Activated CD8-positive, alpha-beta memory T cell treated with anti-CD3 and anti-CD28 coated beads for 48 hours (primary cell): ENCODE results near the gene ATOX1.

Source experiments
- DNase-seq, 3 experiments: peaks; one replicate each; pipeline ENCODE4 v3.0.0-alpha.2; 2020; ENCODE audit warnings: low read depth in 2 of 3, low spot score in 2 of 3

Gene ATOX1

DNA sequence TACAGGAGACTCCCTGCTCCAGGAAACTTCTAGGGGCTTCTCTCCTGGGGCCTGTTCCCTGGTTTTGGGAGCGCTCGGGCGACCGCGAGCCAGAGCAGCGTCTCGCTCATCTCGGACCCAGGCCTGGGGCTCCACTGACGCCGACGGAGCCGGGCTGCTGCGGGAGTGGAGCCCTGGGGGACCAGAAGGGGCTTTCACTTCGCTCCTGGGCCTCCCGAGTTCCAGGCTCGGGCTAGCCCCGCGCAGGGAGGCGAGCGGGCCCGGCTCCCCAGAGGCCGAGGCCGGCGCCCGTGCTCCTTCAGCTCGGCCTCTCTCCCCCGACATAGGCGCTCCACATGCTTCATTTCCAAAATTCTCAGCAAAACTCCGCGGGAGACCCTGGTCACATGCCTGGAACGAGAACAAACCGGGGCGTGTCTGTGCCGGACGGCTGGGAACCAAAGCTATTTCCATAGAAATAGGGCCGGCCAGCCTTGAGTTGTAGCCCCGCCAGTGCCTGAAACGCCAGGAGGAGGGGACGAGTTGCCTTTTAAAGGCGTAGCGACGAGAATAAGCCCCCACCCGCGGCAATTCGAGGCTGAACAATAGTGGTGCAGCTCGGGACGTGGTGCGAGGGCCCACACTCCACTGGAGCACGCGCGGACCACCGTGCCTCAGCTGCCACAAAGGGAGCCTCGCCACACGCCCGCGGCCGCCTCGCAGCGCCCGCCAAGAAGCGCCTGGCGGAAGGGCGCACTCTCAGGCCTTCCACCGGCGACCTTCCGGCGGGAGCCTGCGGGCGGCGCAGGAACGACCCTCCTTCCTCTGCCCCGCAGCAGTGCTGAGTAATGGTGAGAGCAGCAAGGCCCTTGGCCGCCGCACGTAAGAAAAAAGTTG, 12.2 kb upstream of the ATOX1 start:
- DNase-seq = peak in 2 of 3 experiments; percentile 24 to 36

DNA sequence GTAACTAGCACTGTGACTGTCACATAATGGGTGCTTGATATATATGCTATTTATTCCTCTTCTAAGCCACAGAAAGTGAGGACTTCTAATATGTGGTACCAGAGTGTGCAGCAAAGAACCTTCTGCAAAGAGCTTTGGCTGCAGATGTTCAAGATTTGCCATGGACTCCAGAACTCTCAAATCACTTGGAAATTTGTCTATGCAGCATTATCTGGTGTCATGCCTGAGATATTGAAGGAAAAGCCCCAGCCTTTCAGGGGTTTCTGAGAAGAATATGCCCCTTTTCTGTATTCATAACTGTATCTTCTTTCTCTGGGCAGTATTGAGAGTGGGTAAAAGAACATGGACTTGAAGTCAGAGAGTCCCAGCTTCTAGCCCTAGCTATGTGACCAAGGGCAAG, 8.5 kb upstream of the ATOX1 start:
- no peak for DNase-seq

DNA sequence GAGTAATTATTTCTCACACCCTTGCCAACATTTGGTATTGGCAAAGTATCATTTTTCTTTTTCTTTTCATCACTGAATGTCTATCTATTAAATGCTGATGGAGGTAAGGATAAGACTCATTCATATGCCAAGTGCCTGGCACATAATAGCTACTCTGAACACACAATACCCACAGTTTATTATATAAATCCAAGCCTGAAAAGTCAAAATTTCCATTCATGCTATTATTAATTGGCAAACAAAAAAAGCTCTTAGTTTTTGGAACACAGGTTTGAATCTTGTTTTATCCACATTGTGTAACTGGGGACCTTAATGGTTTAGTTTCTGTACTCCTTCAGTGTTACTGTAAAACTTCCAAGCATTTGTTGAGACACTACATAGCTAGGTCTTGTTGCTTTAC, 6.4 kb upstream of the ATOX1 start:
- DNase-seq = no peak

DNA sequence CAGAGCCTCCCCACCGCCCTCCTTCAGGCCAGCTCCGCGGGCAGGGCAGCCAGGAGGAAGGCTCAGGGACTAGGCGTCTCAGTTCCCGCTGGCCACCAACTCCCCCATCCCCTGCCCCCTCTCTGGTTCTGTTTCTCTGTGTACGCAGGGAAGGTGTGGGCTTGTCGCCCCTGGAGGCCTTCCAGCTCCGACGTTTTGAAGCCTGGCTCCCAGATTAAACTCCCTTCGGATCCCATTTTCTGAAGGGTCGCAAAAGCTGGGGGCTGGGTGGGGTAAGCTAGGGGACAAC, 346 bp downstream of the ATOX1 start:
- DNase-seq = no peak

DNA sequence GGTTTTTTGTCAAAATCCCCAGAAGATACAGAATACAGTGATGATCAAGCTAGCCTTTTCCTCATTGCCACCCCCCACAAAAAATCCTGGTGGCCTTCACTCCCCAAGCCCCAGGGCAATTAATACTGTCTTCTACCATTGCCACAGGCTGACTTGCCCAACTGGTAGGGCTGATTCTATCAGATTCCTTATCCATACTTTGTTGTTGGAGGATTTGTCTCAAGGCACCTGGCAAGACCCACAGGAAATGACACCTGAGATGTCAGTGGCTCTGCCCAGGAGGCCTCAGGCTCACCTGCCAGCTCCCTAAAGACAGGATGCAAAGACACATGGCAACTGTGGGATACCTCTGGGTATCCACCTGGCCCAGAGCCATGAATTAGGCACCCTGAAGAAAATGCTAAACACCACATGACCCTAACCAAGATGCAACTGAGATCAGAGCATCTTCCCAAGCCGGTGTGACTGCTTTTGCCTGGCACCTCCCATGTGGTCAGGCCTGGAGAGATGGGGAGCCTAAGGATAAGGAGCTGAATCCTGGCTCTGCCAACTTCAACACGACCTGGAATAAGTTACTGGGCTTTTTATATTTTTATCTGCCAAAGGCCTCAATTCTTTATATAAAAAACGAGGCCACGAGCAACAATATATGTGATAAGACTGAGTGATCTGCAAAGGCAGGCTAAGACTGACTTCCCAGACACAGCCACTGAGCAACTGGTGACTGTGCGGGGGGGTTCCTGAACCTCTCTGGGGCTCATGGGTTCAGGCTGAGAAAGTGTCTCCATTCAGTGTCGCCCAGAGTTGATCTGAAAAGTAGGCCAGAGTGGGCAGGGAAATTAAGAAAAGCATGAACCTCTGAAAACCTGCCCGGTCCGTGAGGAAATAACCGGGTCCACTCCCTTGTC, 944 bp downstream of the ATOX1 start:
- no peak for DNase-seq

DNA sequence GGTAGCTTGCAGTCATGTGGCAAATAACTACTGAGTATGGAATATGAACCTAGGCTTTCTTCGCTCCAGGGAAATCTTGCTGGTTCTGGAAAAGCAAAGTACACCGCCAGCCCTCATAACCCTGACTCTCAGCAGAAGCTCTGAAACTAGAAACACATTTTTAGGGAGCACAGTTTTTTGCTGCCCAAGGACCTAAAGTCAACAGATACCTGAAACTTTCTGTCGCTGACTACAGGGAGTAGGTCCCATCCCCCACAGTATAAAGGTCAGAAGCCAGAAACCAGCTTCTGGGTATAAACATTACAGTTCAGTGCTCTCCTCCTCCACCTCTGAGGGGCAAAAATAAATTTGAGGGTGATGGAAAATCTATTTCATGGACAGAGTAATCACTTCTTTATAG, 3.0 kb downstream of the ATOX1 start:
- no peak for DNase-seq

DNA sequence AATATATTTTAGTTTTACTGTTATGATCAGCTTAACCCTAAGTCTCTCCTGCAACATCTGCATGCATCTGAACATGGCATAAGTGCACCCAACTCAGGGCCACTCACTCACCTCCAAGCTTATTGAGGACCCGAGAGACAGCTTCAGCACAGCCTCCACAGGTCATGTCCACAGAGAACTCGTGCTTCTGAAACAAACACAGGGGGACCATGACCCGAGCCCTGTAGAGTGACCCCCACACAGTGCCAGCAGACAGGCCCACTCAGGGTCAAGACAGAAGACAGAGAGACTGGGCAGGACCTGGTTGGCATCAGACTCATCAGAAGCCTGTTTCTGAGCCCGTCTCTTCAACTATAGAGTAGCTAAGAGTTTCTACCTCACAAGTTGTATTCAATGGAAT, 6.8 kb downstream of the ATOX1 start:
- no peak for DNase-seq

DNA sequence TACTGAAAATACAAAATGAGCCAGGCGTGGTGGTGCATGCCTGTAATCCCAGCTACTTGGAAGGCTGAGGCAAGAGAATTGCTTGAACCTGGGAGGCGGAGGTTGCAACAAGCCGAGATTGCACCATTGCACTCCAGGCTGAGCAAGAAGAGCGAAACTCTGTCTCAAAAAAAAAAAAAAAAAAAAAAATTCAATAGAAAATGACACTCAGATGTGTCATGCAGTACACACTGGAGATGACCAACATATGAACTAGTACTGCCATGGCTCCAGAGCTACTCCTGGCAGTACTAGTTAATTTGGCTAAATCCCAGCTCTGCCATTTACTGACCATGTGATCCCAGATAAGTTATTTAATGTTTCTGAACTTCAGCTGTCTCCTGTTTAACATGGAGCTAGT, 7.3 kb downstream of the ATOX1 start:
- no peak for DNase-seq

DNA sequence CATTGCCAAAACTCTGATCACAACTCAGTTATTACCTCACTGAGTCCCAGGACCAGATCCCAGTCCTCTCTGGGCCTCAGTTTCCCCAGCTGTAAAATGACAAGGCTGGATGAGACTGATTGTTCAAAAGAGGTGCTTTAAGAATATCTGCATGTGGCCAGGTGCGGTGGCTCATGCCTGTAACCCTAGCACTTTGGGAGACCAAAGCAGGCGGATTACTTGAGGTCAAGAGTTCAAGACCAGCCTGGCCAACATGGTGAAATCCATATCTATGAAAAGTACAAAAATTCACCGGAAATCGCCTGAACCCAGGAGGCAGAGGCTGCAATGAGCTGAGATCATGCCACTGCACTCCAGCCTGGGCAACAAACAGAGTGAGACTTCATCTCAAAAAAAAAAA, 8.3 kb downstream of the ATOX1 start:
- DNase-seq = no peak

DNA sequence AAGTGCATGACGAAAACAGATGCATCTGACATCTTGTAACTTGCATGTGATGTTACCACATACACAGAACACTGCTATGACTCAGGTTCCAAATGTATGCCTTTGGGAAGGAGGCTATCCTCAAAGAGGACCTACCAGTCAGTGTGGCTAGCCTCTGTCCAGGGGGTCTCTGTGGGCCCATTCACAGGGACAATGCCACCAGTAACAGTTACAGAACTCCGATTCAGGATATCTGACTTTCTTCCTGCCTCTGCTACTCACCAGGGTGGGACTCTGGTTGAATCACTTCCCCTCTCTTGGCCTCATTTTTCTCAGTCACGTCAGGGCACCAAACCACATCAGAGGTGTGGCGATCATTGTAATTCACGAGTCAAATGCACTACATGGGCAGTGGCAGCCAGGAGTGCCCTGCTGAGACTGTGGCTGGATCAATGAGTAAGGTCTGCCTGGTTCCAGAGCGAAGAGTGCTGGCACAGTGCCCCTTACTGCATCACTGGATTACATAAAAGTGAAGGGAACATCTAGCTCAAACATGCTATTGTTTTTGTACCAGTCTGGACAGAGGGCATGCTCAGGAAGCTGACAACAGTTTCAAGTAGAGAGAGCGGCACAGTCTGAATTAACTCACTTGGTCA, 13.2 kb downstream of the ATOX1 start:
- no peak for DNase-seq

DNA sequence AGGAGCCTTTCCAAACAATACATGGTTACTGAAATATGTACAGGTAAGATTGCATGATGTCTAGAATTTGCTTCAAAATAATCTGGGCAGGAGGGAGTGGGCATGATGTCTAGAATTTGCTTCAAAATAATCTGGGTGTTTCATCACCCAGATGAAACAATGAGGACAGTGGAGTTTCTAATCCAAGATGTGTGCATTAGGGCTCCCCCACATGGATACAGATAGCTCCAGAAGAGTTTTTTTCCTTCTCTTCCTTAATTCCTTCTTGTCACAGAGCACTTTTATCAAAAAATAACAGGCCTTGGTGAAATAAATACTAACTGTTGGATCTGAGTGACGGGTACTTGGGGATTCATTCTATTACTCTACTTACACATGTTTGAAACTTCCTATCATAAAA, 14.9 kb downstream of the ATOX1 start:
- DNase-seq = no peak

DNA sequence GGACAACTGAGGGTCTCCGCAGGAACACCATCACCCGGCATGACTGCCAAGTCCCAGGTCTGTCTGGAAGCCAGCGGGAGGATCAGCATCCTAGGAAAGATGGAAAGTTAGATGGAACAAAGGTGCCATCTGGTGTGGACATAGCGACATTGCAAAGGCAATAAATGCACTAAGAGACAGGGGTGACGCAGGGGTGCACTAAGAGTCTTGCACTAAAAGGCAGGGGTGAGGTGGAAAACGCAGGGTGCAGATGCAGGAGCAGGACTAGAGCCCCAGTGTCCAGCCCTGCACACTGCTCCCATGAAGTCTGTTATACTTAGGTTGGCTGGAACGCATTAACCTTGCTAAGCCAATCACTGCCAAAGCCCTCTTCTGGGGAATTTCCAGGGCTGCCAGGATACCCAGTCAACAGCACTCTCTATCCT, 15.5 kb downstream of the ATOX1 start:
- no peak for DNase-seq

DNA sequence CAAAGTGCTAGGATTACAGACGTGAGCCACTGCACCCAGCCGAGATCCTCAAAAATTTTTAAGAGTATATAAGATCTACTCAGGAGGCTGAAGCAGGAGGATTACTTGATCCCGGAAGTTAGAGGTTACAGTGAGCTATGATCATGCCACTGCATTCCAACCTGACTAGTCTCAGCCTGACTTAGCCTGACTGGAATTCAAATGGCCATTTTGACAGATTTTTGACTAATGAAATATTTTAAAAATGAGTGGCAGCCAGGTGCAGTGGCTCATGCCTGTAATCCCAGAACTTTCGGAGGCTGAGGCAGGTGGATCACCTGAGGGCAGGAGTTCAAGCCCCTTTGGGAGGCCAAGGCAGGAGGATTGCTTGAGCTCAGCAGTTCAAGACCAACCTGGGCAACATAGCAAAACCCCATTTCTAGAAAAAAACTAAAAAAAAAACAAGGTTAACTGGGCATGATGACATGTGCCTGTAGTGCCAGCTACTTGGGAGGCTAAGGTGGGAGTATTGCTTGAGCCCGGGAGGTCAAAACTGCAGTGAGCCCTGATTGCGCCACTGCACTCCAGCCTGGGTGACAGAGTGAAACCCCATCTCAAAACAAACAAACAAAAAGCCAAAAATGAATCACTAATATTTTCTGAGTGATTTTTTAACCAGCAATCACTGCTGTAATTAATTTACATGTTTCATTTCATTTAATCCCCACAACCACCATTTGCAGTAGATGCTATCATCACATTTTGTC, 16.6 kb downstream of the ATOX1 start:
- DNase-seq = no peak

DNA sequence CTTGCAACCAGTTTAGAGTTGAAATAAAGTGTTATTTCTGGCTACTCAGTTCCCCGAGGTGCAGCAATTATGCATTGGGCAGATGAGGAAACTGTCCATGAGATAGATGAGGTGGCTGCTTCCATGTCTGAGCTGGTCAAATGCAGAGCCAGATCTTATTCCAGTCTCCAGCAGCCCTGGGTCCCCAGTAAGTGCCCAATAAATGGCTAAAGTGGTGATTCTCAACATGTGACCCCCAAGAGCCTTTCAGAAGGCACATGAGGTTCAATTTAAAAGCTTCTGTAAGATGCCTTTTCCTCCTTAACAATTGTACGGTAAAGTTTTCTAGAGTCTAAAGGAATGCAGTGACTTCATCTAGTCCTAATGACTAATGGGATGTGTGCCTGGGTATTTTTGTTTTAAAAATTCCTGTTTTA, 17.5 kb downstream of the ATOX1 start:
- DNase-seq = no peak

DNA sequence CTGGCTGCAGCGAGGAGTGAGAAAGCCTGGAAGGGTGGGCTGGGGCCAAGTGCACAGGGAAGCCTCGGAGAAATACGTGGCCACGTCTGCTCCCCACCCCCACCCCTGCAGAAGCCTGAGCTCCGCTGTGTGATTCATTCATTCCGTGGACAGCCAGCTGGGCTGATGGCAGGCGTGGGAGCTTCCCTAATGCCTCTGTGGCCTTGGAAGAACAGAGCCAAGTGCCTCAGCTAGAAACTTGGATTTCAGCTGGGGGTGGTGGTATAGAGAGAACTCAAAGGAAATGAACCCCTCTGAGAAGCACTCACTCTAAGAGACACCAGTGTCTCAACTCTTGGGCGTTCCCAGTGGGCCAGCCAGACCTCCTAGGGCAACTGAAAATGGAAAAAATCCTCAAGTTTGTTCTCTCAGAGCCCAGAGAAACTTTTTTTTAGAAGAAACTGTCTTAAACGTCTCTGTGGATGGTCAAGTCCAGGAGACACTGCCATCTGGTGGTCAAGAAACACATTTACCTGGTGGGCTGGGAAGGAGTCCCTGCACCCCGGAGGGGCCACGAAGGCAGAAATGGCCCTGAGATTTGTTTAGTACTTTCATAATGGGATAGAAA, 18.0 kb downstream of the ATOX1 start:
- DNase-seq = no peak

DNA sequence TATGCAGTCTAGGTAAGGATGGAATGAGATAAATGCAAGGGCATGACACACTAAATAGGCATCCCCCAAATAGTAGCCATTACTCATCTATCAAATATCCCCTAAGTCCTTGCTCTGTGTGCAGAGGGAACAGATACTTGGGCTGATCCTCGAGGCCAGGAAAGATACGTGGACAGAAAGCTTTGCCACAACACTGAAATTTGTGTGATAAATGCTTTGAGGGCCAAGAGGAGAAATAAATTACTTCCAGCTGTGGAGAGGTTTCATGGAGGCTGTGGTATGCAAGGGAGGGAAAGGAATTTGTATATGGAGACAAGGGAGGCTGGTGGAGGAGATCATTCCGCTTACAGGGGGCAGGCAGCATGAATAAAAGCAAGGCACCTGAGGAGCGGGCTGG, 18.5 kb downstream of the ATOX1 start:
- DNase-seq = no peak

DNA sequence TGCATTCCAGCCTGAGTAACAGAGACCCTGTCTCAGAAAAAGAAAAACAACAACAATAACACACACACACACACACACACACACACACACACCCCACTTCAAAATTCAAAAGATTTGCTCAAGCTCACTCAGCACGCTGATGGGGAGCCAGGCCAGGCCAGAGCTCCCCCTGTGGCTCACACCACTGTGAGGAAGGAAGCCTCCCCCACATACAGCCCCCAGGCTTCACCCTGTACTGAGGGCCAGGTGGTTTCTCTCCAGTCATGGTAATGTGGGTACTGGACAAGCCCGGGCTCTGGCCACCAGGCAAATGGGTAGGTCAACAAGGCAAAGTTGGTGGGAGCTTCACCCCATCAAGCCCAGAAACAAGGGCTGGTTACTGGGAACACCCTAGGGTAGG, 19.0 kb downstream of the ATOX1 start:
- no peak for DNase-seq

DNA sequence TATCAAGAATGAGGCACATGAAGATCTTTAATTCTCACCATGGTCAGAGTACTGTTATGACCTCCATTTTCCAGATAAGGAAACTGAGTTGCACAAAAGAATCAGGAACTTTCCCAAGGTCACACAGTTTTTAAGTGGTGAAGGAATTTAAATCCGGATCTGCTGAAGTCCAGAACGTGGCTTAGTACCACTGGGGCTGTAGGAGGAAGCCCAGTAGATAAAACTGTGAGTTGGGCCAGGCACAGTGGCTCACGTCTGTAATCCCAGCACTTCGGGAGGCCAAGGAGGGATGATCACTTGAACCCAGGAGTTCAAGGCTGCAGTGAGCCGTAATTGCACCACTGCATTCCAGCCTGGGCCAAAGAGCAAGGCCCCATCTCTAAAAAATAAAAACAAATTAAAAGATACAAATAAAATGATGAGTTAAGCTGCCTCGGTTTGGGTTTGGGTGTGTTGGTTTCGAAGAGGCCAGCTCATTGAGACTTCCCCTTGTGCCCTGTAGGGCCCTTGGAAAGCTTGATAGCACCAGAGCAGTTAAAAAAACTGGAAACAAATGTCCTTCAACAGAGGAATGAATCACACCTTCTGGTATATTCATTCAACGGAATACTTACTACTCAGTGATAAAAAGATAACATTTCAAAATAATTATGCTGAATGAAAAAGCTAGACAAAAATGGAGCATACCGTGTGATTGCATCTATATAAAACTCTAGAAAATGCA, 20.1 kb downstream of the ATOX1 start:
- DNase-seq = no peak

DNA sequence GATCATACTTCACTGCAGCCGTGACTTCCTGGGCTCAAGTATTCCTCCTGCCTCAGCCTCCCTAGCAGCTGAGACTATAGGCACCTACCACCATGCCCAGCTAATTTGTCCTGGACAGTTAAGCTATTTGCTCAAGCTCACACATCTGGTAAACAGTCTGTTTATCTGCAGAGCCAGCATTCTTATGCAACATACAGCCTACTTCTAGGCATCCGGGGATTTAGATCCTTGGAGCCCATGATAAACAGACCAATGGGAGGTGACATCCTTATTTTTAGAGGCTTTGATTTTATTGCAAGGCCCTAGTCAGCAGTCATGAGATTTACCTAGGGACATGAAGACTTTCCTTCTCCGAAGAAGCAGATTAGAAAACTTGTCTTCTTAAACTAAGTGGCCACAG, 21.0 kb downstream of the ATOX1 start:
- no peak for DNase-seq

DNA sequence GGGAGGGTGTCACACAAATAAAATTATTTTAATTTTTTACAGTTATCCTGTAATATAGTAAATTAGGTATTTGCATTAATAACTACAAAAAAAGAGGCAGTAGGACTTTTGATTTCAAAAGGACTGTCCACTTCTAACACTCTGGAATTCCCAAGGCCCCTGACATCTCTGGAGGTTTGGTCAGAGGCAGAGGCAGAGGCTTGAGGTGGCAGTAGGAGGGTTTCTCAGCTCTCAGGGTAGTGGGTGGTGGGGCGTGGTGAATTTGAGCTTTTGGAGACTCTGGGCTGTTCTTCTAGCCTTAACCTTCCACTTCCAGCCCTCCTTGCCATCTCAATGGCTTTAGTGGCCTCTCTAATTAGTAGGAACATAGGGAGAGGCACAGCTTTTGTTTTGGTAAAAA, 22.8 kb downstream of the ATOX1 start:
- DNase-seq = no peak
